Naive thymus-derived CD4-positive, alpha-beta T cell (primary cell): ENCODE measurements around the gene COX20. TPM values are rescaled to one million over a fixed set of nuclear protein-coding genes. Genes with fewer than 3 reads are reported as not detected.

Experiments used
- ATAC-seq: fragments of 150-1000 bp; cut with Tn5 transposase; 2 replicates; pipeline ENCODE4 v1.10.0; 2021; ENCODE audit warnings: mild to moderate bottlenecking, moderate library complexity
- CTCF ChIA-PET: fragments of 350-600 bp; sonication (Branson Sonifier 250); formaldehyde crosslinking; loops from one replicate; lab custom pipeline; 2021; ENCODE audit warnings: antibody characterized with exemption; lab: Charles Lee
- POLR2A ChIA-PET: fragments of 350-600 bp; sonication (Branson Sonifier 250); formaldehyde crosslinking; loops from one replicate; lab custom pipeline; 2021; ENCODE audit warnings: antibody characterized with exemption, inconsistent platforms; lab: Charles Lee
- DNase-seq, 9 donors: peaks; one replicate each; pipeline versions ENCODE4 v3.0.0 to v3.0.0-alpha.2; 2020 to 2022; ENCODE audit warnings: mixed read lengths in 1 of 9
- H3K27ac ChIP-seq: one replicate; pipeline ENCODE4 v1.7.0; 2013; ENCODE audit warnings: mild to moderate bottlenecking, low read depth, low read length, moderate library complexity
- H3K27me3 ChIP-seq, 2 donors: one replicate each; pipeline ENCODE4 v1.7.0; 2013; ENCODE audit warnings: low read length in 2 of 2, mild to moderate bottlenecking in 2 of 2, moderate library complexity in 2 of 2; ENCODE audit not compliant: control insufficient read depth in 2 of 2, insufficient read depth in 2 of 2
- H3K36me3 ChIP-seq, 3 experiments: 1 replicate in 2 of 3; 2 replicates in 1 of 3; pipeline ENCODE4 v1.7.0; 2013; ENCODE audit warnings: low read length in 3 of 3, mild to moderate bottlenecking in 3 of 3, moderate library complexity in 1 of 3; ENCODE audit not compliant: insufficient read depth in 3 of 3, control insufficient read depth in 2 of 3
- H3K4me1 ChIP-seq, 2 donors: one replicate each; pipeline ENCODE4 v1.7.0; 2013; ENCODE audit warnings: low read length in 2 of 2, mild to moderate bottlenecking in 2 of 2, moderate library complexity in 1 of 2; ENCODE audit not compliant: control insufficient read depth in 2 of 2, insufficient read depth in 2 of 2
- H3K4me3 ChIP-seq: 2 replicates; pipeline ENCODE4 v1.7.0; 2013; ENCODE audit warnings: mild to moderate bottlenecking, low read length
- H3K9me3 ChIP-seq, 3 experiments: 1 replicate in 2 of 3; 2 replicates in 1 of 3; pipeline ENCODE4 v1.7.0; 2013; ENCODE audit warnings: low read length in 3 of 3; ENCODE audit not compliant: control insufficient read depth in 2 of 3
- H3K27ac Mint-ChIP-seq, 9 donors: one replicate each; pipeline ENCODE4 v1.8.0; 2020 to 2022; ENCODE audit warnings: mixed read lengths in 9 of 9, mild to moderate bottlenecking in 8 of 9, moderate library complexity in 5 of 9, inconsistent platforms in 2 of 9
- H3K27me3 Mint-ChIP-seq, 5 donors: one replicate each; pipeline ENCODE4 v1.8.0; 2021 to 2022; ENCODE audit warnings: mixed read lengths in 5 of 5, mild to moderate bottlenecking in 1 of 5
- H3K36me3 Mint-ChIP-seq, 5 donors: one replicate each; pipeline ENCODE4 v1.8.0; 2020 to 2022; ENCODE audit warnings: mixed read lengths in 5 of 5, mild to moderate bottlenecking in 3 of 5, inconsistent platforms in 1 of 5
- H3K4me1 Mint-ChIP-seq, 7 donors: one replicate each; pipeline ENCODE4 v1.8.0; 2020 to 2022; ENCODE audit warnings: mixed read lengths in 7 of 7, mild to moderate bottlenecking in 3 of 7, inconsistent platforms in 1 of 7
- H3K4me3 Mint-ChIP-seq, 10 donors: one replicate each; pipeline ENCODE4 v1.8.0; 2020 to 2022; ENCODE audit warnings: mild to moderate bottlenecking in 10 of 10, mixed read lengths in 10 of 10, moderate library complexity in 6 of 10, inconsistent platforms in 2 of 10
- H3K9me3 Mint-ChIP-seq, 11 donors: one replicate each; pipeline ENCODE4 v1.8.0; 2020 to 2022; ENCODE audit warnings: mixed read lengths in 11 of 11, mild to moderate bottlenecking in 4 of 11, inconsistent platforms in 1 of 11, moderate library complexity in 1 of 11
- intact Hi-C, 2 donors: fragments of 100-400 bp; cut with micrococcal nuclease; formaldehyde crosslinking; loops; one replicate each; pipeline ENCODE4 v1.15.1; 2023
- polyA plus RNA-seq, 2 donors: library from polyadenylated mRNA; unstranded; fragments of 300-500 nt; fragmentation: Illumina TruSeq; gene quantifications; one replicate each; pipeline ENCODE4 v1.2.3, GENCODE V29; 2021
- total RNA-seq, 6 experiments: library from RNA in 5 of 6; stranded (reverse) in 5 of 6; gene quantifications; 1 replicate in 5 of 6; 2 replicates in 1 of 6; pipeline ENCODE4 v1.2.3 and lab custom pipeline; 2021 to 2026

Gene COX20
- total RNA-seq: 10 to 100 TPM; 23.5 to 31.0 (median 27.8) TPM
- polyA plus RNA-seq: 10 to 100 TPM; 17.1 to 43.7 TPM
- 25.6 reads per million, percentile 56 among the genes with 10 or more reads in this experiment for total RNA-seq (lab: John Stamatoyannopoulos, UW)

- Histone ChIP-seq H3K4me3 (peak within 1 kb of the TSS; percentile 87), H3K9me3 (no peaks in the 10 kb centered on the region), H3K36me3 (peaks cover 0 to 13% (median 2%) of the 10 kb centered on the region in 3 experiments), H3K4me1 (peaks cover 17 to 27% of the 10 kb centered on the region in 2 donors), H3K27ac (peak within 1 kb of the TSS; percentile 96), H3K27me3 (no peaks in the 10 kb centered on the region)
- peaks cover 34 to 55% (median 48%) of the 10 kb centered on the region in 7 donors for H3K4me1 Mint-ChIP-seq
- peak within 1 kb of the TSS; percentile 99 to 100 (median 100) for H3K27ac Mint-ChIP-seq
- H3K27me3 Mint-ChIP-seq: no peaks in the 10 kb centered on the region
- peaks cover 0 to 28% (median 17%) of the 10 kb centered on the region in 5 donors for H3K36me3 Mint-ChIP-seq
- DNase-seq (peak; percentile 84 to 97 (median 93)), ATAC-seq (peak; percentile 84)
- peaks cover 0 to 12% (median 0%) of the 10 kb centered on the region in 11 donors for H3K9me3 Mint-ChIP-seq
- intact Hi-C loops: loop anchor here (1.0 to 10.0 kb wide), 12 partner anchors 17 to 1731 kb away; partner anchors contain the start of genes CEP170 (in 2 of the 2), HNRNPU (in 2 of the 2), CNST (in 1 of the 2) and SDCCAG8 (in 1 of the 2)
- POLR2A ChIA-PET: interaction anchor here (0.6 to 29.6 kb wide), 22 partner anchors 22 to 788 kb away, joined by 3 to 1419 read pairs (median 6); partner anchors contain the start of genes ADSS2, CATSPERE, DESI2 and HNRNPU
- peak within 1 kb of the TSS; percentile 85 to 100 (median 97) for H3K4me3 Mint-ChIP-seq
- CTCF ChIA-PET: interaction anchor here (1.0 to 8.1 kb wide), 6 partner anchors 11 to 207 kb away, joined by 3 to 83 read pairs (median 8); partner anchors contain the start of gene HNRNPU
Measured at GRCh38 chr1:244835276-244836134, at the start of gene COX20. TSS of gene COX20 (plus strand) at chr1:244835658. CDS start at chr1:244835715, 57 bp downstream.

- no peak overlapping the region for H3K27ac ChIP-seq
- ChIA-PET POLR2A (no interaction called here), CTCF (interaction anchor here (0.6 kb wide), 1 partner anchor 185 kb away, joined by 3 read pairs; no protein-coding TSS in a partner anchor)
- H3K27ac Mint-ChIP-seq: no peak overlapping the region
- H3K36me3 Mint-ChIP-seq: no peaks in the 10 kb centered on the region
- H3K4me1 ChIP-seq: no peaks in the 10 kb centered on the region
- H3K4me1 Mint-ChIP-seq: no peaks in the 10 kb centered on the region
- no peak overlapping the region for H3K4me3 Mint-ChIP-seq
- H3K27me3 Mint-ChIP-seq: peaks cover 0 to 2% (median 0%) of the 10 kb centered on the region in 5 donors
- H3K4me3 ChIP-seq: no peak overlapping the region
- intact Hi-C loops: no loop called here
- ATAC-seq (no peak), DNase-seq (no peak)
- H3K9me3 ChIP-seq: no peaks in the 10 kb centered on the region
- no peaks in the 10 kb centered on the region for H3K27me3 ChIP-seq
- no peaks in the 10 kb centered on the region for H3K36me3 ChIP-seq
- no peaks in the 10 kb centered on the region for H3K9me3 Mint-ChIP-seq
Measured at GRCh38 chr1:244788493-244789275, 46.8 kb upstream of the COX20 start.

- H3K4me1 Mint-ChIP-seq: no peaks in the 10 kb centered on the region
- Histone ChIP-seq H3K4me3 (no peak overlapping the region), H3K9me3 (no peaks in the 10 kb centered on the region), H3K36me3 (no peaks in the 10 kb centered on the region), H3K4me1 (no peaks in the 10 kb centered on the region), H3K27me3 (no peaks in the 10 kb centered on the region), H3K27ac (no peak overlapping the region)
- H3K27ac Mint-ChIP-seq: no peak overlapping the region
- H3K27me3 Mint-ChIP-seq: peaks cover 0 to 2% (median 0%) of the 10 kb centered on the region in 5 donors
- H3K4me3 Mint-ChIP-seq: no peak overlapping the region
- no peaks in the 10 kb centered on the region for H3K9me3 Mint-ChIP-seq
- CTCF ChIA-PET: interaction anchor here (0.7 kb wide), 1 partner anchor 253 kb away, joined by 4 read pairs; no protein-coding TSS in a partner anchor
- intact Hi-C loops: no loop called here
- POLR2A ChIA-PET: no interaction called here
- H3K36me3 Mint-ChIP-seq: no peaks in the 10 kb centered on the region
- ATAC-seq: no peak
- no peak for DNase-seq
Measured at GRCh38 chr1:244789276-244789580, 46.2 kb upstream of the COX20 start.

GRCh38 chr1:244789731-244790130 is 45.7 kb upstream of the COX20 start:
- ChIA-PET POLR2A (no interaction called here), CTCF (interaction anchor here (0.7 to 1.4 kb wide), 2 partner anchors 12 to 253 kb away, joined by 4 read pairs; no protein-coding TSS in a partner anchor)
- Mint-ChIP-seq H3K27ac (no peak overlapping the region), H3K36me3 (no peaks in the 10 kb centered on the region), H3K4me3 (no peak overlapping the region), H3K27me3 (peaks cover 0 to 2% (median 0%) of the 10 kb centered on the region in 5 donors), H3K9me3 (no peaks in the 10 kb centered on the region), H3K4me1 (no peaks in the 10 kb centered on the region)
- Histone ChIP-seq H3K36me3 (no peaks in the 10 kb centered on the region), H3K27ac (no peak overlapping the region), H3K9me3 (no peaks in the 10 kb centered on the region), H3K4me3 (no peak overlapping the region), H3K4me1 (no peaks in the 10 kb centered on the region), H3K27me3 (no peaks in the 10 kb centered on the region)
- ATAC-seq (no peak), DNase-seq (no peak)
- intact Hi-C loops: no loop called here

GRCh38 chr1:244791061-244791460 is 44.4 kb upstream of the COX20 start:
- Histone ChIP-seq H3K4me1 (no peaks in the 10 kb centered on the region), H3K27ac (no peak overlapping the region), H3K27me3 (no peaks in the 10 kb centered on the region), H3K4me3 (no peak overlapping the region), H3K36me3 (no peaks in the 10 kb centered on the region), H3K9me3 (no peaks in the 10 kb centered on the region)
- H3K4me1 Mint-ChIP-seq: no peaks in the 10 kb centered on the region
- H3K4me3 Mint-ChIP-seq: no peak overlapping the region
- no peak for DNase-seq
- H3K27me3 Mint-ChIP-seq: peaks cover 0 to 2% (median 0%) of the 10 kb centered on the region in 5 donors
- no peak overlapping the region for H3K27ac Mint-ChIP-seq
- POLR2A ChIA-PET: no interaction called here
- H3K9me3 Mint-ChIP-seq: no peaks in the 10 kb centered on the region
- intact Hi-C loops: no loop called here
- no peak for ATAC-seq
- H3K36me3 Mint-ChIP-seq: no peaks in the 10 kb centered on the region
- CTCF ChIA-PET: interaction anchor here (1.1 kb wide), 1 partner anchor 251 kb away, joined by 3 read pairs; no protein-coding TSS in a partner anchor

- no peak overlapping the region for H3K27ac Mint-ChIP-seq
- H3K36me3 ChIP-seq: no peaks in the 10 kb centered on the region
- H3K4me3 ChIP-seq: no peak overlapping the region
- no peaks in the 10 kb centered on the region for H3K9me3 Mint-ChIP-seq
- peaks cover 0 to 2% (median 0%) of the 10 kb centered on the region in 5 donors for H3K27me3 Mint-ChIP-seq
- H3K4me1 ChIP-seq: no peaks in the 10 kb centered on the region
- intact Hi-C loops: no loop called here
- ATAC-seq (no peak), DNase-seq (no peak)
- H3K4me1 Mint-ChIP-seq: no peaks in the 10 kb centered on the region
- no peak overlapping the region for H3K4me3 Mint-ChIP-seq
- H3K9me3 ChIP-seq: no peaks in the 10 kb centered on the region
- POLR2A ChIA-PET: no interaction called here
- no peaks in the 10 kb centered on the region for H3K36me3 Mint-ChIP-seq
- CTCF ChIA-PET: interaction anchor here (7.1 kb wide), 1 partner anchor 188 kb away, joined by 78 read pairs; no protein-coding TSS in a partner anchor
- no peaks in the 10 kb centered on the region for H3K27me3 ChIP-seq
- H3K27ac ChIP-seq: no peak overlapping the region
Measured at GRCh38 chr1:244792188-244792850, 43.1 kb upstream of the COX20 start.
